ENCODE data around the gene NFS1. TPM values are rescaled to one million over a fixed set of nuclear protein-coding genes. Genes with fewer than 3 reads are reported as not detected.
A peak's percentile ranks its signal among the peaks of the same experiment; 100 is the strongest.
"Not testable (repeated sequence)": the region's sequence is repeated elsewhere in the genome, so short reads cannot be mapped to it uniquely, and the experiment has no call there.

The NFS1 gene
- polyA plus RNA-seq (2012; ENCODE audit: low read depth, missing spikeins) = 23.4 TPM

- DNase-seq (ENCODE audit: insufficient read length, low spot score) (peak; percentile 90), FAIRE-seq (peak; percentile 79)
- 0 out of 2 replicates have a peak, but pooled peaks have one; percentile 30 for TF ChIP-seq TAF1 (IDR thresholded peaks at IDR 0.05; ENCODE audit: low read depth, low read length)
- TF ChIP-seq SPI1 (IDR thresholded peaks at IDR 0.05; ENCODE audit: low read depth, low read length) = no peak
- TF ChIP-seq POLR2A (IDR thresholded peaks at IDR 0.05; ENCODE audit: low read depth, low read length) = peak; percentile 67
- TF ChIP-seq PAX5 (IDR thresholded peaks at IDR 0.05; ENCODE audit: insufficient read depth, low read length, severe bottlenecking) = peak; percentile 43
- no peak; the same call in 1 of the 2 replicates for TF ChIP-seq POU2F2 (IDR thresholded peaks at IDR 0.05; ENCODE audit: low read depth, low read length)
- peak; percentile 73 for TF ChIP-seq POLR2AphosphoS5 (IDR thresholded peaks at IDR 0.05; ENCODE audit: low read depth, low read length)
Observed at GRCh38 chr20:35699127-35699956, at the start of gene NFS1, which contains the start of gene ROMO1. TSS of gene NFS1 (minus strand) at chr20:35699352. CDS start at chr20:35699288, 64 bp downstream. TSS of gene ROMO1 (plus strand) at chr20:35699405. CDS start at chr20:35699633, 228 bp downstream.

GRCh38 chr20:35744492-35744841, 45.3 kb upstream of the NFS1 start:
- DNase-seq (ENCODE audit: insufficient read length, low spot score); FAIRE-seq: not testable (repeated sequence)

GRCh38 chr20:35743693-35744491, 44.7 kb upstream of the NFS1 start:
- FAIRE-seq (no peak), DNase-seq (ENCODE audit: insufficient read length, low spot score) (no peak)
- no peak for TF ChIP-seq PAX5 (IDR thresholded peaks at IDR 0.05; ENCODE audit: insufficient read depth, low read length, severe bottlenecking)
- no peak for TF ChIP-seq POLR2A (IDR thresholded peaks at IDR 0.05; ENCODE audit: low read depth, low read length)
- TF ChIP-seq SPI1 (IDR thresholded peaks at IDR 0.05; ENCODE audit: low read depth, low read length) = no peak
- no peak for TF ChIP-seq POLR2AphosphoS5 (IDR thresholded peaks at IDR 0.05; ENCODE audit: low read depth, low read length)
- TF ChIP-seq TAF1 (IDR thresholded peaks at IDR 0.05; ENCODE audit: low read depth, low read length) = no peak
- no peak for TF ChIP-seq POU2F2 (IDR thresholded peaks at IDR 0.05; ENCODE audit: low read depth, low read length)

GRCh38 chr20:35742741-35743523, 43.8 kb upstream of the NFS1 start:
- DNase-seq (ENCODE audit: insufficient read length, low spot score) (no peak), FAIRE-seq (peak; percentile 52)
- TF ChIP-seq PAX5 (IDR thresholded peaks at IDR 0.05; ENCODE audit: insufficient read depth, low read length, severe bottlenecking) = no peak
- TF ChIP-seq POU2F2 (IDR thresholded peaks at IDR 0.05; ENCODE audit: low read depth, low read length) = no peak
- peak; percentile 83 for TF ChIP-seq POLR2A (IDR thresholded peaks at IDR 0.05; ENCODE audit: low read depth, low read length)
- peak; percentile 40; the same call in 1 of the 2 replicates for TF ChIP-seq TAF1 (IDR thresholded peaks at IDR 0.05; ENCODE audit: low read depth, low read length)
- TF ChIP-seq POLR2AphosphoS5 (IDR thresholded peaks at IDR 0.05; ENCODE audit: low read depth, low read length) = peak; percentile 82
- peak; percentile 70 for TF ChIP-seq SPI1 (IDR thresholded peaks at IDR 0.05; ENCODE audit: low read depth, low read length)

- FAIRE-seq (peak; percentile 95), DNase-seq (ENCODE audit: insufficient read length, low spot score) (peak; percentile 68)
- TF ChIP-seq PAX5 (IDR thresholded peaks at IDR 0.05; ENCODE audit: insufficient read depth, low read length, severe bottlenecking) (peak; percentile 17), SPI1 (IDR thresholded peaks at IDR 0.05; ENCODE audit: low read depth, low read length) (no peak), POLR2A (IDR thresholded peaks at IDR 0.05; ENCODE audit: low read depth, low read length) (peak; percentile 90), POLR2AphosphoS5 (IDR thresholded peaks at IDR 0.05; ENCODE audit: low read depth, low read length) (peak; percentile 95), POU2F2 (IDR thresholded peaks at IDR 0.05; ENCODE audit: low read depth, low read length) (peak; percentile 78), TAF1 (IDR thresholded peaks at IDR 0.05; ENCODE audit: low read depth, low read length) (peak; percentile 97)
Observed at GRCh38 chr20:35741892-35742740, 43.0 kb upstream of the NFS1 start, which contains the start of gene RBM39. TSS of gene RBM39 (minus strand) at chr20:35742260. CDS start at chr20:35740874, 1,386 bp downstream.

- FAIRE-seq = no peak
- TF ChIP-seq POLR2AphosphoS5 (IDR thresholded peaks at IDR 0.05; ENCODE audit: low read depth, low read length) = no peak; the same call in 1 of the 2 replicates
- TF ChIP-seq POLR2A (IDR thresholded peaks at IDR 0.05; ENCODE audit: low read depth, low read length) = peak; percentile 43; the same call in 1 of the 2 replicates
- no peak for DNase-seq (ENCODE audit: insufficient read length, low spot score)
Observed at GRCh38 chr20:35739294-35740163, 40.4 kb upstream of the NFS1 start.

- TF ChIP-seq TAF1 (IDR thresholded peaks at IDR 0.05; ENCODE audit: low read depth, low read length) = no peak
- TF ChIP-seq POLR2AphosphoS5 (IDR thresholded peaks at IDR 0.05; ENCODE audit: low read depth, low read length) = no peak
- TF ChIP-seq PAX5 (IDR thresholded peaks at IDR 0.05; ENCODE audit: insufficient read depth, low read length, severe bottlenecking) = no peak
- no peak for TF ChIP-seq POU2F2 (IDR thresholded peaks at IDR 0.05; ENCODE audit: low read depth, low read length)
- TF ChIP-seq SPI1 (IDR thresholded peaks at IDR 0.05; ENCODE audit: low read depth, low read length) = no peak
- no peak for TF ChIP-seq POLR2A (IDR thresholded peaks at IDR 0.05; ENCODE audit: low read depth, low read length)
- FAIRE-seq (no peak), DNase-seq (ENCODE audit: insufficient read length, low spot score) (no peak)
Observed at GRCh38 chr20:35738410-35739179, 39.4 kb upstream of the NFS1 start.
